HG02678 (cell line): ENCODE results near the gene TMEM82.

Experiments
- ATAC-seq: cut with Tn5 transposase; IDR thresholded peaks from one replicate; pipeline ENCODE4 v1.9.1; 2021; ENCODE audit warnings: mild to moderate bottlenecking, moderate library complexity; ENCODE audit not compliant: unreplicated experiment

Gene TMEM82

DNA sequence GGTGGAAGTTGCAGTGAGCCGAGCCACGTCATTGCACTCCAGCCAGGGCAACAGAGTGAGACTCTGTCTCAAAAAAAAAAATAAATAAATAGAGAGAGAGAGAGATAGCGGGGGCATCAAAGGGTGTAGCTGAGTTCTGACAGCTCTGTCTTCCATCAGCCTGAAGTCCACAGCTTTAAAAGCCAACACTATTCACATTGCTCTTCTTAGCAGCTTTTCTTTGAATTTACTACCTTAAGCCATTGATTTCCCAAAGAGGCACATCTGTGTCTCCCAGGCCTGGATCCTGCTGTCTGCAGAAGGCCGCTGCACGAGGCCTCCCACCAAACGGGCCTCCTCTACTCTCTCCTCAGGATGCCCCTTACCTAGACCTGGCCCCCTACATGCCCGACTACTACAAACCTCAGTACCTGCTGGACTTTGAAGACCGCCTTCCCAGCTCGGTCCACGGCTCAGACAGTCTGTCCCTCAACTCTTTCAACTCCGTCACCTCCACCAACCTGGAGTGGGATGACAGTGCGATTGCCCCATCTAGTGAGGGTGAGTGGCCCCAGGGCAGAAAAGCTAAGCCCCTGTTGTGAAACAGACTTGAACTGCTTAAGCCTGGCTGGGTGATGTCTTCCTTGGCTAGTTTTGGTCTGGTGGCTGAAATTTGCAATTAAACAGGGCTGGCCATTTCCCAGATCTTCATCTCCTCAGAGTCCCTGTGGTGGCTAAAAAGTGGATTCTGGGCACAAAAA, 22.7 kb upstream of the TMEM82 start:
- ATAC-seq: no peak

DNA sequence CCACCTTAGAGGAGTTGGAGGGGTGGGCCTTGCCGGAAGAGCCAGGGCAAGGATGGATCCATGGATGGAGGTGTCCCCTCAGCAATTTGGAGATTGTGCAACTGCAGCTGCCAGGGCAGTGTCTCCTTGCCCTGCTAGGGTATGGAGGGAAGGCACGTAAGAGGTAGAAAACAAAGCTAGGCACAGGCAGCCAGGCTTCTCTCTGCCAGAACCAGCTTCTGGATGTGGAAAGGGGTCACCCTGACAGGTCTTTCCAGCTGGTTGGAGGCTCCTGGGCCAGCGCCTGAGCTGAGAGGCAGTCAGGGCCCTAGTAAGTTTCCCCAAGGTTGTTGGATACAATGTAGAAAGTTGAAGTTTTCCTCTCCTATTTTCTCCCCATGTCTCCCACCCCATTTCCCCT, 21.4 kb upstream of the TMEM82 start:
- no peak for ATAC-seq

DNA sequence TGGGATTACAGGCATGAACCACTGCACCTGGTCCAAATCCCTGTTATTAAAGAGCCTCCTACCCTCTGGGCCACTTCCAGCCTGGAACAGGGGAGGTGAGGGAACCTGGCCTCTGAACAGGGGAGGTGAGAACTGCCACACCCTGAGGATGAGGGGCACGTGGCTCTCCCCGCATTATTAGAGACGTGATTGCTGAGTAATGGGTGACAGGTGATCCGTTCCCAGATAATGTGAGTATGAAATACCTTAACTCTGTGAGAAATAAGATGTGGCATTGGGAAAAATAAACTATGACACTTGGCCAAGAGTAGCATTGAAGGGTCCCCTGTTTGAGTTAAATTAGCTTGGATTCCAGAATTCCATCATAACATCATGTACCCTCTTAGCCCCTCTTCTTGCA, 19.9 kb upstream of the TMEM82 start:
- no peak for ATAC-seq

DNA sequence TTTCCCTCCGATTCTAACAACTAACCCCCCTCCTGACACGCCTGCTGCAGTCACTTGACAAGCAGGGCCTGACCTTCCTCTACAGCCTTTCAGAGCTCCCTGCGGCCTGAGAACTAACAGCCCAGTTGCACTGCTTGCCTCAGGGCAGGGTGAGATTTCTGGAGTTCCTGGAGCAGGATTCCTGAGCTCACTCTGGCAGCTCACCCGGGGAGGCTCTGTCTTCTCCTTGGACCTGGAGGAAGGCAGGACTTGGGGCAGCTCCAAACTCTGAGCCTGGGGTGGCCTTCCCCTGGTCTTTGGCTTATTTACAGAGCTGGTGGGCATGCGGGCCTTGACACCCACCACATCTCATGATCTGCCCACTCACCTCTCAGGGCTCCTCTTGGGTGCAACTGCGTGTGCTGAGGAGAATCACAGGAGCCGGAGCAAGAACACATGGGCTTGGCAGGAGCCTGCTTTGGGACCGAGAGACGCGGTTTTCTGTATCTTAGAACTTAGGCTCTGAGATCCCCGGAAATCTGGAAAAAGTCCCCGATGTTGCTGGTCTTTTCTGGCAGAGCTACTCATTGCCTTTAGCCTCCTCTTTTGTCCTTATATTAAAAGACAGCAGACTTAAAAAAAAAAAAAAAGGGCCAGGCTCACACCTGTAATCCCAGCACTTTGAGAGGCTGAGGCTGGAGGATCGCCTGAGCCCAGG, 19.3 kb upstream of the TMEM82 start:
- no peak for ATAC-seq

DNA sequence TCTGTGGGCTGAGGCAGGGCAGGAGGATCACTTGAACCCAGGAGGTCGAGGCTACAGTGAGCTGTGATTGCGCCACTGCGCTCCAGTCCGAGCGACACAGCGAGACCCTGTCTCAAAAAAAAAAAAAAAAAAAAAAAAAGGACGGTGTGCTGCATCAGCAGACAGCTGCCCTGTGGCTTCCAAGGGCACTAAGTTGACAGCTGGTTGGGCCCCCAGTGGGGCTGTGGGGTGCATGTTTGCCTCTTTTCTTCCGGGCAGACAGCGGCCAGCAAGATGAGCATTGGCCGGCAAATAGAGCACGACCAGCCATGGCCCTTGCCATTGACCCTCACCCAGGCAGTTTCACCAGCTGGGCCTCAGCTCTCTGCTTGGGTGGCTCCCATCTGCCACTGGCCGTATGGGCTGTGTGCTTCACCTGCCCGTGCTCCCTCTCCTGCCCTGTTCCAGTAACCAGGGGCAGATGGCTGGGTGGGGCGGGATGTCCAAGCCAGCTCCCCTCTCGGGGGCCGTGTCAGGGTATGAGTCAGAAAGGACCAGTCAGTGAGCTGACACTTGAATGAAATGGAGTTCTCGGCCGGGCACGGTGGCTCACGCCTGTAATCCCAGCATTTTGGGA, 18.6 kb upstream of the TMEM82 start:
- no peak for ATAC-seq

DNA sequence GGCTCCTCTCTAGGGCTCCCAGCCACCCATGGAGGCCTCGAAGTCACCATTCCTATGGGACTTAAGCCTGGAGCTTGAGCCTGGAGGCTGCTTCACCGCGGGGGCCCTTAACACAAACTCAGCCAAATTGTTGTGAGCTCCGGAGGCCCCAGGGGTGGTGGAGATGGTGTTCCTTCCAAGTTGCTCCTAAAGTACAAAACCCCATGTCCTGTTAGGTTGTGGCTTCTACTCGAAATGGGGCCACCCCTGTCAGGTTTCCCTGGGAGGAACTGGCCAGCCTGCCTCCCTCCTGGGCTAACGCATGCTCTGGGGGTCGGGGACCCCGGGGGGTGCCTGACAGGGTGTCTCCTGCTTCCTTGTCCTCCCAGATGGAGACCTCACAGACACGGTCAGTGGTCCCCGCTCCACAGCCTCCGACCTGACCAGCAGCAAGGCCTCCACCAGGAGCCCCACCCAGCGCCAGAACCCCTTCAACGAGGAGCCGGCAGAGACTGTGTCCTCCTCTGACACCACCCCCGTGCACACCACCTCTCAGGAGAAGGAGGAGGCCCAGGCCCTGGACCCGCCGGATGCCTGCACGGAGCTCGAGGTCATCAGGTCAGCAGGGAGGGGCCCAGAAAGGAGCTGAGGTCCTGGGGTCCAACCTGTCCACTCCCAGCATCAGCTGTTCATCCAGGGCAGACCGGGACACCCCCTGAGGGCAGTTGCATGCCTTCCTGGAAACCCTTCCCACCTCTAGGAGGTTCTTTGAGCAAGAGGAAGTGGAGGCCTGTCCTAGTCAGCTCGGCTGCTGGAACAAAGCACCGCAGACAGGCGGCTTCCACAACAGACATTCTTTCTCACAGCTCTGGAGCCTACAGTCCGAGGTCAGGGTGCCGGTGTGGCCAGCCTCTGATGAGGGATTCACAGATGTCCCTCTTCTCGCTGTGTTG, 17.1 kb upstream of the TMEM82 start:
- no peak for ATAC-seq

DNA sequence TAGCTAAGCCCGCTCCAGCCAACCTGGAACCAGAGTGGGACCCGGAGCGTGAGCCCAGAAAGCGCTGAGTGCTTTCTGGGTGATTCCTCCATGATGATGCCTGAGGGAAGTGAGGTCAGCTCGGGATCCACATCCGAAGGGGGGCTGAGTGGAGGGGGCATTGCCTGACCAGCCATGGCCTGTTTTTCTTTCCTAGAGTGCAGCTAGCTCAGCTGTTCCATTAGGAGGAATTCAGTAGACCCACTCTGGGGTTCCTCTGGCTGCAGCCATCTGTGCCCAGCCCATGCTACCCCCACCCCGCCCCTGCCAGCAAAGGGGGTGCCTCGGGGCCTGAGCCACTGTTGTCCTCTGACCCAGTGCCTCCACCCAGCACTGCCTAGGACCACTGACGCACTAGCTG, 15.8 kb upstream of the TMEM82 start:
- ATAC-seq: no peak

DNA sequence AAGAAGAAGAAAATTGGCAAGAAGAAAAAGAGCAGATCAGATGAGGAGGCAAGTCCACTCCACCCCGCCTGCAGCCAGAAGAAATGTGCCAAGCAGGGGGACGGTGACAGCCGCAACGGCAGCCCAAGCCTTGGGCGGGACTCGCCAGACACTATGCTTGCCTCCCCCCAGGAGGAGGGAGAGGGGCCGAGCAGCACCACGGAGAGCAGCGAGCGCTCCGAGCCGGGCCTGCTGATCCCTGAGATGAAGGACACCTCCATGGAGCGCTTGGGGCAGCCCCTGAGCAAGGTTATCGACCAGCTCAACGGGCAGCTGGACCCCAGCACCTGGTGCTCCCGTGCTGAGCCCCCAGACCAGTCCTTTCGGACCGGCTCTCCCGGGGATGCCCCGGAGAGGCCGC, 15.3 kb upstream of the TMEM82 start:
- ATAC-seq: no peak

DNA sequence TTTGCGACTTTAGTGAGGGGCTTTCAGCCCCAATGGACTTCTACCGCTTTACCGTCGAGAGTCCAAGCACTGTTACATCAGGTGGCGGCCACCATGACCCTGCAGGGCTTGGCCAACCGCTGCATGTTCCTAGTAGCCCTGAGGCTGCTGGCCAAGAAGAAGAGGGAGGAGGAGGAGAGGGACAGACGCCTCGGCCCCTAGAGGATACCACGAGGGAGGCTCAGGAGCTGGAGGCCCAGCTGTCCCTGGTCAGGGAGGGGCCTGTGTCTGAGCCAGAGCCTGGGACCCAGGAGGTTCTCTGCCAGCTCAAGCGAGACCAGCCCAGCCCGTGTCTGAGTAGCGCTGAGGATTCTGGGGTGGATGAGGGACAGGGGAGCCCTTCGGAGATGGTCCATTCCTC, 14.9 kb upstream of the TMEM82 start:
- no peak for ATAC-seq

DNA sequence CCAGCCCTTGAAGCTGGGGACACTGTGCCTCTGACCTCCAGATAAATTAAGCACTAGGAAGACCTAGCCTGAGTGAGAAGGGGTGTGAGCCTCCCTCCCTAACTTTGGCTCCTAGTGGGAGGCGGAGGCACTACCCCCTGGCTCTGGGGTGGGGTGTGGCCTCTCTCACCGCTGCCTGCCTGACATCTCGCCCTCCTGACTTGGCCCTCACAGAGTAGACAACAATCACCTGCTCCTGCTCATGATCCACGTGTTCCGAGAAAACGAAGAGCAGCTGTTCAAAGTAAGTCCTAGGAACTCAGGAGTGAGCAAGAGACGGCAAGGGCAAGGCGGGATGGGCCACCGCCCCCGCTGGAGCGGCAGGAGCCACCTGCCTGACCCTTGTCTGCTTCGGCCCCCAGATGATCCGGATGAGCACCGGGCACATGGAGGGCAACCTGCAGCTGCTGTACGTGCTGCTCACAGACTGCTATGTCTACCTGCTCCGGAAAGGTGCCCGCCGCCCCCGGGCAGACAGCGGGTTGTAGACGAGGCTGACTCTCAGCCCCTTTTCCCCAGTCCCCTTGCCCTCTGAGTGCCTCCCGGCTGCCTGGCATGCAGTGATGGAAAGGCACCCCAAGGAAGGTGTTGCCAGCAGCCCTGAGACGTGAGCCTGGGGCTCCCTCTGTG, 14.3 kb upstream of the TMEM82 start:
- no peak for ATAC-seq

DNA sequence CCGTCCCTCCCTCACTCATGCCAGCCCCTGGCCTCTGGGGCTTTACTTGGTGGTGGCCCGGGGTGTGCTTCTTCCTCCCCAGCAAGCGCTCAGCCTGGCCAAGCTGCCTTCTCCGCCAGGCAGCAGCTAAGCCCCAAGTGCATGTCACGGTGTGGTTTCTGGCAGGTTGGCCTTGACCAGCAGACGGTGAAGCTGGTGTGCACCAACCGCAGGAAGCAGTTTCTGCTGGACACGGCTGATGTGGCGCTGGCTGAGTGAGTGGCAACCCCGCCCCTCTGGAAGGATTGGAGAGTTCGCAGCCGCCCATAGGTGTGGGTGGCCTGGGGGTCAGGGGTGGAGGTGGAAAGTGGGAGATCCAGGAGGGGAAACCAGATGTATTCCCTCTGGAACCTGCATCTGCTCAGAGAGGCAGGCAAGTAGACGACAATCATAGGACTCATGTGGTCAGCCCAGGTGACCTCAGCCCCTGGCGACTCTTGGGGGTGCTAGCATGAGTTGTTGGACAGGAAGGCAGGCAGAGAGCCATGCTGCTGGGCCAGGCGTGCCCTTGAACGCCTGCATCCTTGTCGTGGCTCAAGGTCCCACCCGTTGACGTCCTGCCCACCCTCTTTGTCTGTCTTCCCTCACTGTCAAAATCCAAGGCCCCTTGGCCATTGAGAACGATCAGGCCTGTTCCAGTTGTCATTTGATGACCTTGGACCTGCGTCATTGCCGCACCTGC, 13.2 kb upstream of the TMEM82 start:
- no peak for ATAC-seq

DNA sequence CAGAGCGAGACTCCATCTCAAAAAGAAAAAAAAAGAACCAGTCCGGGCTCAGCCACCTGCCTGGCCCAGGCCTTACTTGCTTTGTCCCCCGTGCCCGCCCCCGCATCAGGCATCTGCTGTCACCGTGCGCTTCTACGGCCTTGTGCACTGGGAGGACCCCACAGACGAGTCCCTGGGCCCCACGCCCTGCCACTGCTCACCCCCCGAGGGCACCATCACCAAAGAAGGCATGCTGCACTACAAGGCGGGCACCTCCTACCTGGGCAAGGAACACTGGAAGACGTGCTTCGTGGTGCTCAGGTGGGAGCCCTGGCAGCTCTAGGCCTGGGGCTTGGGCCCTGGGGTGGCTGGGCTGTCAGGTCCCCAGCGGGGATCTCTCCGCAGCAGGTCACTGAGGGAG, 11.9 kb upstream of the TMEM82 start:
- ATAC-seq: no peak

DNA sequence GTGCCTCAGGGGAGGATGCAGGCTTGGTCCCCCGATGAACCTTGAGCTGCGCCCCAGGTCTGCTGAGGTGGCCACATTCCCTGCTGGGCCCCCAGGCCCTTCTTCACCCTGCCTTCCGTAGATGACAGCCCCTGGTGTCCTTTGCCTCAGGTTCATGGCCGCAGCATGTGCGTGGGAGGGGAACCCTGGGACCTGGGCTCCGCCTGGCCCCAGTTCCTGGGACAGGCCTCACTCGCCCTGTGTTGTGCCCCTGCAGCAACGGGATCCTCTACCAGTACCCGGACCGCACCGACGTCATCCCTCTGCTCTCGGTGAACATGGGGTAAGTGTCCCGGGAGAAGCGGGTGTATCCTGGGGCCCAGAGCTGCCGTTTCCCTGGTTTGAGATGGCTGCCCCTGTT, 11.4 kb upstream of the TMEM82 start:
- ATAC-seq: no peak

DNA sequence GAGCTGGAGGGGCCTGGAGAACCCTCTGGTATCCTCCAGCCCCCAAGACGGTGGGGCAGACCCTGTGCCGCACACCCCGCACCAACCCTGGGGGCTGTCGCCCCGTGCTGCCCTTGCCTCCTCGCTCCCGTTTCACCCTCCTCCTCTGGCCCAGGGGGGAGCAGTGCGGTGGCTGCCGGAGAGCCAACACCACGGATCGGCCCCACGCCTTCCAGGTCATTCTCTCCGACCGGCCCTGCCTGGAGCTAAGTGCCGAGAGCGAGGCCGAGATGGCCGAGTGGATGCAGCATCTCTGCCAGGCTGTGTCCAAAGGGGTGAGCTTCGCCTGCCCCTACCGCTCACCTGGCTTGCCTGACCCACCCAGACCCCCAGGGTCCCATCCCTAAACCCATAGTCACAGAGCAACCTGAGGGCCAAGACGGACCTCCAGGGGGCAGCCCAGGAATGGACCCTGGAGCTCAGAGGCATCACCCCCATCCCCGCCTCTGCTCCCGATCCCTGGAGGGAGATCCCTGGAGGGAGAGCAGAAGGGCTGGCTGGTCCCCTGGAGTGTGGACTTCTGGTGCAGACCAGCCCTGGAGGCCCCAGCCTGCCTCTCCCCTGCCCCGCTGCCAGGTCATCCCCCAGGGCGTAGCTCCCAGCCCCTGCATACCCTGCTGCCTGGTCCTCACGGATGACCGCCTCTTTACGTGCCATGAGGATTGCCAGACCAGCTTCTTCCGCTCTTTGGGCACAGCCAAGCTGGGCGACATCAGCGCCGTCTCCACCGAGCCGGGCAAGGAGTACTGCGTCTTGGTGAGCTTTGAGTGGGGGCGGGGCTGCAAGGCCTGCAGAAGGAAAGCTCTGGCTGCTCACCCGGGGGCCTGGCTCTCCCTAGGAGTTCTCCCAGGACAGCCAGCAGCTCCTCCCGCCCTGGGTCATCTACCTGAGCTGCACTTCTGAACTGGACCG, 10.3 kb upstream of the TMEM82 start:
- ATAC-seq: no peak

DNA sequence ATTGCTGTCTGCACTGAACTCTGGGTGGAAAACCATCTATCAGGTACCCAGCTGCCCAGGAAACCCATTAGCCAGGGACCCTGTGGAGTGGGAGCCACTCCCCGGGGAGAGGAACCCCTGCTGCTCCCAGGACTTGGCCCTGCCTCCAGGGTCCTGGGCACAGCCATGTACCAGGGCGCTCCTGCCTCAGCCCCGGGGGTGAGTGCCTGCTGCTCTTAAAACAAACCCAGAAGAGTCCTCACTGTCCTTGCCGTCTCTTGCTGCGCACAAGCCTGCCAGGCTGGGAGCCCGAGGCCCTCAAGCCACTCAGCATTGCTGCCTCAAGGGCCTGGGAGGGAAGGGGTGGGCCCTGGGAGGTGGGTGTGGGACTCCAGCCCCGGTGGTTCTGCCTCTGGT, 9.6 kb upstream of the TMEM82 start:
- no peak for ATAC-seq

DNA sequence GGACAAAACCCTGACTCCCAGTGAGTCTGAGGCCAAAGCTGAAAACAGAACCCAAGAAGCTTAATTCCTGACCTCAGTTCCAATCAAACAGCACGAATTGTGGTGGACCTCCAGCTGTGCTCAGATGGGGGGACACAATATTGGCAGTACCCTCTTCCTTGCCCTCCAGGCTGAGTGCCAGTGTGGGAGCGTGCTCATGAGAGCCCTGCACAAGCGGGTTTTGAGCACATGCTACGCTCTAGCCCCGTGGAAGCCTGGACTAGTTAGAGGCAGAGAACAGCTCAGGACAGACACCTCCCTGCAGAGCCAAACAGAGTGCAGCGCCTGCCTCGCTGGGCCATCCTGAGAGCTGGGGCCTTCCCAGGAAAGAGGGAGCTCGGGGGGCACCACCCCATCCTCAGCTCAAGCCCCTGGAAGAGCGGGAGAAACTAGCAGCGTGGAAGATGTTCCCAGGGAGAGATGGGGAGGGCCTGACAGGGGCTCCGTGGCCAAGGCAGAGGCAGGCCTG, 9.0 kb upstream of the TMEM82 start:
- no peak for ATAC-seq

DNA sequence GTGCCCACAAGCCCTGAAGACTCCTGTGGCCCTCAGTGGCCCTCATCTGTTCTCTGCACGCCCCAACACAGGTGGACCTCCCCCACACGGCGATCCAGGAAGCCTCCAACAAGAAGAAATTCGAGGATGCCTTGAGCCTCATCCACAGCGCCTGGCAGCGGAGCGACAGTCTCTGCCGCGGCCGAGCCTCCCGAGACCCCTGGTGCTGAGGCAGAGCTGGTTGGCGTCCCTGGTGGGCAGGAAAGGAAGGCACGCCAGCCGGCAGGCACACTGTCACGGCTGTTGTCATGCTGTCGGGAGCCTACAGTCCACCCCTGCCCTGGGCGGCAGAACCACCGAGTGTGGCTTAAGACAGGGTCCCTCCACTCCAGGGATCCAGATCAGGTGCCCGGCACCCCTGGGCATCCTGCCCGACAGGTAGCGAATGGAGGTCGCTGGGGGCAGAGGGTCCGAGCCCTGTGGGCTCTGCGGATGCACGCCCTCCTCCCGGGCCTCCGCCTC, 8.5 kb upstream of the TMEM82 start:
- no peak for ATAC-seq

DNA sequence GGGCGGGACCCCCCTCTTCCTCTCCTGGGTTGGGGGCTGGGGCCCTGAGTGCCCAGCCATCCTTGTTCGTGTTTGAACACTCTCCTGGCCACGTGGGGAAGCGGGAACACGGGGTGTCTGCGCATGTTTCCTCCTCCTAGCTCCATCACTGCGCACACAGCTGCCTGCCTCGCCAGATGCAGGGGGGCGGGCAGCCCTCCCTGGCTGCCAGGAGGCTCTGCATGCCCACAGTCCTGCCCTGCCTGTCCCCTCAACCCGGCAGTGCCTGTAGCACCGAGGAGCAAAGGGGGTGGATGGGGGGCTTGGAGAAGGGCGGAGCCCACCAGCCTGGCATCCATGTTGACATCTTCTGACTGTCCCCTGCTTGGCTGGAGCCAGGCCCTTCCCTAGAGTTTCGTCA, 8.0 kb upstream of the TMEM82 start:
- ATAC-seq: no peak

DNA sequence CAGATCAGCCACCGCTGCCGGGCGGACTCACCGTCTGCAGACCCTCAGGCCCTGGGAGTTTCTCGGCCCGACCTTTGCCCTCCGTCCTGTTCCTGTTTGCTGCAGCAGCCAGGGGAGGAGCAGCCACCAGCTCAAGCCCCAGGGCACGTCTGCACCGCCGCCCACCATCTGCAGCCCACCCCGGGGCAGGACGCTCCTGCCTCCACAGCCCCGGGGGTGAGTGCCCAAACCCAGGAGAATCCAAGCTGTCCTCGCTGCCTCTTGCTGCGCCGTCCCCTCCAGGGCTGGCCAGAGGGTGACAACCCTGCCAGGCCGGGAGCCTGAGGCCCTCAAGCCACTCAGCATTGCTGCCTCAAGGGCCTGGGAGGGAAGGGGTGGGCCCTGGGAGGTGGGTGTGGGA, 7.4 kb upstream of the TMEM82 start:
- ATAC-seq: no peak
